RWPE1 (cell line): Measurements from ENCODE around the gene RASD1.

Source experiments
- CTCF ChIA-PET: fragments of 350-600 bp; sonication (Branson Sonifier 250); formaldehyde crosslinking; extraction: SDS; loops from one replicate; lab custom pipeline; 2021; lab: Yijun Ruan, JAX
- POLR2A ChIA-PET: fragments of 400-600 bp; formaldehyde crosslinking; extraction: SDS; loops from one replicate; lab custom pipeline; 2020; ENCODE audit warnings: antibody characterized with exemption; ENCODE audit not compliant: low non-redundant PET; lab: Yijun Ruan, JAX
- DNase-seq: peaks from one replicate; pipeline ENCODE4 v3.0.0; 2012; ENCODE audit warnings: low spot score
- H3K27ac ChIP-seq: fragments of 450-650 bp; 2 replicates; pipeline ENCODE4 v1.5.1; 2017
- TF ChIP-seq, protein P1 (sequence below): fragments of 450-650 bp; conservative IDR thresholded peaks from 2 replicates; pipeline ENCODE4 v1.5.1; 2017; ENCODE audit warnings: low read depth, mild to moderate bottlenecking

RASD1 gene

DNA sequence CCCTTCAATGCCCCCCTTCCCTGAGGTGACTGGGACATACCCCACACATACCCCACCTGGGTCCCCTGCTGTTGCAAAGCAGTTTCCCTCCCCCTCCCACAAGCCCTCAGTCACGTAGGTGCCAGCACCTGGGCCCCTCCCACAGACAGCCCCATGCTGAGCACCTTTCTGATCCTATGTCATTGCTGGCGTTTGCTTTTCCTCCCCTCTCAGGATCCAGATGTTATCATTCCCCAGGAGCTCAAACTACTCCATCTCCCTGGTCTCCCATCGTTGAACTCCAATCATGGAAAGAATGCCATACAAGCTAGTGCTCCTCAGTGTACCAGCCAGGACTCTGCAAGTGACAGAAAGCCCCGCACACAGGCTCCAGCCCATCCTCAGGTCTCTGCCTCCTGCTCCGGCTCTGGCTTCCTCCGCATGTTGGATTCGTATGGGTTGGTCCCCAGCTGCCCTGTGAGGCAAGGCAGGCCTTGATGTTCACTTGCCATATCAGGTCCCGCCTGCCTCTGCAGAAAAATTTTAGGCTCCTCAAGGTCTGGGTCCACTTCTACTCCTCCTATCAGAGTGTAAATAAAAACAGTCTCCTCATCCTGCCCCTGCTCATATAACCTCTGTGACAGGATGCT is 50.8 kb downstream of the RASD1 start:
- CTCF ChIA-PET = no interaction called here
- TF ChIP-seq, protein P1, sequence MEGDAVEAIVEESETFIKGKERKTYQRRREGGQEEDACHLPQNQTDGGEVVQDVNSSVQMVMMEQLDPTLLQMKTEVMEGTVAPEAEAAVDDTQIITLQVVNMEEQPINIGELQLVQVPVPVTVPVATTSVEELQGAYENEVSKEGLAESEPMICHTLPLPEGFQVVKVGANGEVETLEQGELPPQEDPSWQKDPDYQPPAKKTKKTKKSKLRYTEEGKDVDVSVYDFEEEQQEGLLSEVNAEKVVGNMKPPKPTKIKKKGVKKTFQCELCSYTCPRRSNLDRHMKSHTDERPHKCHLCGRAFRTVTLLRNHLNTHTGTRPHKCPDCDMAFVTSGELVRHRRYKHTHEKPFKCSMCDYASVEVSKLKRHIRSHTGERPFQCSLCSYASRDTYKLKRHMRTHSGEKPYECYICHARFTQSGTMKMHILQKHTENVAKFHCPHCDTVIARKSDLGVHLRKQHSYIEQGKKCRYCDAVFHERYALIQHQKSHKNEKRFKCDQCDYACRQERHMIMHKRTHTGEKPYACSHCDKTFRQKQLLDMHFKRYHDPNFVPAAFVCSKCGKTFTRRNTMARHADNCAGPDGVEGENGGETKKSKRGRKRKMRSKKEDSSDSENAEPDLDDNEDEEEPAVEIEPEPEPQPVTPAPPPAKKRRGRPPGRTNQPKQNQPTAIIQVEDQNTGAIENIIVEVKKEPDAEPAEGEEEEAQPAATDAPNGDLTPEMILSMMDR = no peak
- H3K27ac ChIP-seq = 0 out of 2 replicates have a peak overlapping the region, but pooled peaks have one; percentile 1
- DNase-seq = no peak
- POLR2A ChIA-PET = no interaction called here
